ENCODE results near the gene PRTG. TPM values are rescaled to one million over a fixed set of nuclear protein-coding genes. Genes with fewer than 3 reads are reported as not detected.

PRTG gene
- total and polyA plus RNA-seq, 2 of the 13 experiments (the other 11 are each of a cell fraction or from before 2014, with no cell fraction given): 13.2 to 22.3 TPM

DNA sequence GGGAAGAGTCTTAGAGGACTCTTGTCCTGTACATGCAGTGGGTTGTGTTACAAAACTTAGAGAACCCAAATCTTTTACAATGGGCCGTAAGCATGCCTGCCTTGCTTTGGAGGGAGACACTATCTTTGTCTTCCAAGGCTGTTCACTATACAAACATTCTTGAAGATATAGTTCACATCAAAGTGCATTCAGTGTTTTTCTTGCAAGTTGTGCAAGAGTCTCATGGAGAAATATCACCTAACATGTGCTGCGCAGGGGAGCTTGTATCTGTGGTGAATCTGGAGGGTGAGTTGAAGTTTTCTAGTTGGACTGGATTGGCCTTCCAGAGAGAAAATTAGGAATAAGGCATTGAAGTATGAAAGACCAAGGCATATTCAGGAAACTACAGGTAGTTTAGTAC lies 7.8 kb upstream of the PRTG start:
- H3K9me3 ChIP-seq (ENCODE audit: low read length): no peaks in the 10 kb centered on the region
- no peaks in the 10 kb centered on the region for H3K36me3 ChIP-seq (replicated peaks in 1 of 2; ENCODE audit: control insufficient read depth in 1 of 2, insufficient read depth in 2 of 2, low read length in 2 of 2)
- no peak for DNase-seq (ENCODE audit: low spot score)
- H3K4me3 ChIP-seq (replicated peaks in 1 of 3; ENCODE audit: insufficient read depth in 1 of 3, low read depth in 2 of 3, low read length in 3 of 3): no peak overlapping the region
- FAIRE-seq: no peak
- ChIA-PET POLR2A (no interaction called here), CTCF (ENCODE audit: low intra/inter-chr PET ratio, low total read pairs) (no interaction called here)
- WGBS (ENCODE audit: low lambda C conversion rate): 25% methylated on average over 2 of the region's 2 CpGs
- TF ChIP-seq ZNF607 (CRISPR knock-in tag; IDR thresholded peaks at IDR 0.05; ENCODE audit: borderline replicate concordance): no peak
- TF ChIP-seq MTF2 (CRISPR knock-in tag; IDR thresholded peaks at IDR 0.05; ENCODE audit: borderline replicate concordance): no peak
- TF ChIP-seq CAMTA2 (CRISPR knock-in tag; IDR thresholded peaks at IDR 0.05; ENCODE audit: borderline replicate concordance): no peak
- no peak for TF ChIP-seq WIZ (CRISPR knock-in tag; IDR thresholded peaks at IDR 0.05)
- no peak for TF ChIP-seq TMF1 (CRISPR knock-in tag; IDR thresholded peaks at IDR 0.05; ENCODE audit: low read depth)
- no peak for TF ChIP-seq GATAD2A (CRISPR knock-in tag; IDR thresholded peaks at IDR 0.05)
- no peak for TF ChIP-seq ZNF674 (CRISPR knock-in tag; IDR thresholded peaks at IDR 0.05; ENCODE audit: low read depth)
- TF ChIP-seq, protein P1, sequence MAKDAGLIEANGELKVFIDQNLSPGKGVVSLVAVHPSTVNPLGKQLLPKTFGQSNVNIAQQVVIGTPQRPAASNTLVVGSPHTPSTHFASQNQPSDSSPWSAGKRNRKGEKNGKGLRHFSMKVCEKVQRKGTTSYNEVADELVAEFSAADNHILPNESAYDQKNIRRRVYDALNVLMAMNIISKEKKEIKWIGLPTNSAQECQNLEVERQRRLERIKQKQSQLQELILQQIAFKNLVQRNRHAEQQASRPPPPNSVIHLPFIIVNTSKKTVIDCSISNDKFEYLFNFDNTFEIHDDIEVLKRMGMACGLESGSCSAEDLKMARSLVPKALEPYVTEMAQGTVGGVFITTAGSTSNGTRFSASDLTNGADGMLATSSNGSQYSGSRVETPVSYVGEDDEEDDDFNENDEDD (CRISPR knock-in tag; IDR thresholded peaks at IDR 0.05; ENCODE audit: borderline replicate concordance): no peak
- TF ChIP-seq SP2 (CRISPR knock-in tag; IDR thresholded peaks at IDR 0.05): no peak
- no peak for TF ChIP-seq ZNF891 (CRISPR knock-in tag; IDR thresholded peaks at IDR 0.05)
- no peak for TF ChIP-seq RAD51 (IDR thresholded peaks at IDR 0.05; ENCODE audit: borderline replicate concordance)
- no peak for TF ChIP-seq SIN3B (IDR thresholded peaks at IDR 0.05; ENCODE audit: low read length)
- no peak for TF ChIP-seq SNAPC2 (CRISPR knock-in tag; IDR thresholded peaks at IDR 0.05)
- TF ChIP-seq, protein P2, sequence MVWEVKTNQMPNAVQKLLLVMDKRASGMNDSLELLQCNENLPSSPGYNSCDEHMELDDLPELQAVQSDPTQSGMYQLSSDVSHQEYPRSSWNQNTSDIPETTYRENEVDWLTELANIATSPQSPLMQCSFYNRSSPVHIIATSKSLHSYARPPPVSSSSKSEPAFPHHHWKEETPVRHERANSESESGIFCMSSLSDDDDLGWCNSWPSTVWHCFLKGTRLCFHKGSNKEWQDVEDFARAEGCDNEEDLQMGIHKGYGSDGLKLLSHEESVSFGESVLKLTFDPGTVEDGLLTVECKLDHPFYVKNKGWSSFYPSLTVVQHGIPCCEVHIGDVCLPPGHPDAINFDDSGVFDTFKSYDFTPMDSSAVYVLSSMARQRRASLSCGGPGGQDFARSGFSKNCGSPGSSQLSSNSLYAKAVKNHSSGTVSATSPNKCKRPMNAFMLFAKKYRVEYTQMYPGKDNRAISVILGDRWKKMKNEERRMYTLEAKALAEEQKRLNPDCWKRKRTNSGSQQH (CRISPR knock-in tag; IDR thresholded peaks at IDR 0.05; ENCODE audit: low read depth): no peak
- TF ChIP-seq BORCS8-MEF2B (CRISPR knock-in tag; IDR thresholded peaks at IDR 0.05): no peak
- TF ChIP-seq ZNF672 (CRISPR knock-in tag; IDR thresholded peaks at IDR 0.05): no peak
- no peak for TF ChIP-seq RARA (CRISPR knock-in tag; IDR thresholded peaks at IDR 0.05)
- TF ChIP-seq SP4 (CRISPR knock-in tag; IDR thresholded peaks at IDR 0.05): no peak
- no peaks in the 10 kb centered on the region for H3K4me1 ChIP-seq (ENCODE audit: insufficient read depth, low read length)
- H3K9ac ChIP-seq (ENCODE audit: insufficient read depth, low read depth, low read length): no peak overlapping the region
- no peak overlapping the region for H3K4me2 ChIP-seq (ENCODE audit: low read depth, low read length)
- no peak overlapping the region for H2AFZ ChIP-seq (ENCODE audit: low read length)
- in situ Hi-C loops (cut with HindIII; ENCODE audit: extremely low pct_ligation_motif_present, low pct_unique_long_range_greater_than_20kb) (no loop called here), intact Hi-C loops (cut with micrococcal nuclease; ENCODE audit: unreplicated experiment) (no loop called here)
- H3K27me3 ChIP-seq (ENCODE audit: control insufficient read depth in 1 of 2, insufficient read depth in 2 of 2, low read length in 2 of 2): no peaks in the 10 kb centered on the region; a peak in 1 of 5 replicates
- H3K79me2 ChIP-seq (ENCODE audit: insufficient read depth, low read length): no peaks in the 10 kb centered on the region
- BruUV-seq (replicated peaks): no TSS peak
- no peak overlapping the region for H3K27ac ChIP-seq (ENCODE audit: extremely low read length, insufficient read depth, low read length)
- no peaks in the 10 kb centered on the region for H4K20me1 ChIP-seq (ENCODE audit: insufficient read depth, low read length)
- ATAC-seq: no peak

Data from HepG2 (cell line).